Liver (tissue), 9 donors: Measurements from ENCODE around the gene TXNDC8. TPM values are rescaled to one million over a fixed set of nuclear protein-coding genes. Genes with fewer than 3 reads are reported as not detected.

Source experiments
- DNase-seq: peaks from one replicate; pipeline ENCODE4 v3.0.0-alpha.2; 2017; ENCODE audit warnings: low spot score
- H3K27ac ChIP-seq, 2 donors: one replicate each; pipeline ENCODE4 v1.7.0; 2013; ENCODE audit warnings: inconsistent platforms in 2 of 2, low read length in 2 of 2, control low read depth in 1 of 2, low read depth in 1 of 2, mild to moderate bottlenecking in 1 of 2
- H3K27me3 ChIP-seq, 4 donors: one replicate each; pipeline versions ENCODE4 v1.6.1 to v1.7.0; 2013; ENCODE audit warnings: low read length in 3 of 4, inconsistent platforms in 1 of 4, mild to moderate bottlenecking in 1 of 4, moderate library complexity in 1 of 4; ENCODE audit not compliant: control insufficient read depth in 4 of 4, insufficient read depth in 4 of 4
- H3K36me3 ChIP-seq, 4 donors: one replicate each; pipeline versions ENCODE4 v1.6.1 to v1.7.0; 2013; ENCODE audit warnings: low read length in 3 of 4, mild to moderate bottlenecking in 3 of 4, low read depth in 1 of 4, moderate library complexity in 1 of 4; ENCODE audit not compliant: control insufficient read depth in 4 of 4, insufficient read depth in 3 of 4
- H3K4me1 ChIP-seq, 4 donors: one replicate each; pipeline versions ENCODE4 v1.6.1 to v1.7.0; 2013; ENCODE audit warnings: low read length in 3 of 4, mild to moderate bottlenecking in 3 of 4, moderate library complexity in 1 of 4; ENCODE audit not compliant: control insufficient read depth in 4 of 4, insufficient read depth in 4 of 4
- H3K4me3 ChIP-seq, 3 donors: one replicate each; pipeline versions ENCODE4 v1.6.1 to v1.7.0; 2013; ENCODE audit warnings: low read length in 3 of 3, control low read depth in 1 of 3, low read depth in 1 of 3, mild to moderate bottlenecking in 1 of 3
- H3K9ac ChIP-seq, 2 donors: one replicate each; pipeline ENCODE4 v1.7.0; 2013; ENCODE audit warnings: low read length in 2 of 2, mild to moderate bottlenecking in 2 of 2, moderate library complexity in 2 of 2, control low read depth in 1 of 2, low read depth in 1 of 2
- H3K9me3 ChIP-seq, 4 donors: one replicate each; pipeline versions ENCODE4 v1.6.1 to v1.7.0; 2013; ENCODE audit warnings: low read length in 3 of 4; ENCODE audit not compliant: control insufficient read depth in 4 of 4
- ATF3 ChIP-seq: IDR thresholded peaks from 2 replicates; pipeline ENCODE4 v1.6.1; 2016; ENCODE audit warnings: antibody characterized with exemption
- FOXA1 ChIP-seq: IDR thresholded peaks from 2 replicates; pipeline ENCODE4 v1.6.1; 2016; ENCODE audit warnings: antibody characterized with exemption
- FOXA2 ChIP-seq: IDR thresholded peaks from 2 replicates; pipeline ENCODE4 v1.6.1; 2016; ENCODE audit warnings: antibody characterized with exemption
- GABPA ChIP-seq, 2 donors: IDR thresholded peaks in 1 of 2; conservative IDR thresholded peaks in 1 of 2; 2 replicates each; pipeline ENCODE4 v1.6.1; 2016; ENCODE audit warnings: antibody characterized with exemption in 2 of 2, mild to moderate bottlenecking in 1 of 2, moderate library complexity in 1 of 2
- HNF4A ChIP-seq, 2 donors: conservative IDR thresholded peaks; 2 replicates each; pipeline ENCODE4 v1.6.1; 2016; ENCODE audit warnings: antibody characterized with exemption in 2 of 2, mild to moderate bottlenecking in 2 of 2
- HNF4G ChIP-seq: IDR thresholded peaks from 2 replicates; pipeline ENCODE4 v1.6.1; 2016; ENCODE audit warnings: antibody characterized with exemption
- JUND ChIP-seq, 2 donors: IDR thresholded peaks; 2 replicates each; pipeline ENCODE4 v1.6.1; 2016; ENCODE audit warnings: antibody characterized with exemption in 2 of 2
- RAD21 ChIP-seq, 2 donors: IDR thresholded peaks; 2 replicates each; pipeline ENCODE4 v1.6.1; 2016; ENCODE audit warnings: antibody characterized with exemption in 2 of 2, mild to moderate bottlenecking in 2 of 2
- REST ChIP-seq: IDR thresholded peaks from 2 replicates; pipeline ENCODE4 v1.6.1; 2016; ENCODE audit warnings: antibody characterized with exemption, mild to moderate bottlenecking
- SP1 ChIP-seq: IDR thresholded peaks from 2 replicates; pipeline ENCODE4 v1.6.1; 2018; ENCODE audit warnings: antibody characterized with exemption, mild to moderate bottlenecking
- TAF1 ChIP-seq: conservative IDR thresholded peaks from 2 replicates; pipeline ENCODE4 v1.6.1; 2016; ENCODE audit warnings: antibody characterized with exemption, mild to moderate bottlenecking
- YY1 ChIP-seq: IDR thresholded peaks from 2 replicates; pipeline ENCODE4 v1.6.1; 2016; ENCODE audit warnings: antibody characterized with exemption, mild to moderate bottlenecking
- WGBS: extraction: QIAGEN DNeasy Blood & Tissue Kit; methylation state at CpG from one replicate; pipeline ENCODE4 v1.1.7; 2013; 5-methylcytosine and 5-hydroxymethylcytosine counted together
- polyA plus RNA-seq, 2 donors: library from polyadenylated mRNA; stranded (reverse) in 1 of 2; unstranded in 1 of 2; fragments of 200-250 nt in 1 of 2; fragments of >200 nt in 1 of 2; fragmentation: Nextera tagmentation in 1 of 2; extraction: Ambion mirVana in 1 of 2; gene quantifications; one replicate each; pipeline versions ENCODE4 v1.2.1 to v1.2.3, GENCODE V29; 2013 to 2015
- total RNA-seq, 2 donors: library from RNA; depleted of rRNA; stranded (reverse); fragments of >200 nt; gene quantifications; one replicate each; pipeline ENCODE4 v1.2.3, GENCODE V29; 2014
- TF ChIP-seq, protein P1 (sequence below): IDR thresholded peaks from 2 replicates; pipeline ENCODE4 v1.6.1; 2016; ENCODE audit warnings: antibody characterized with exemption
- TF ChIP-seq, protein P2 (sequence below): IDR thresholded peaks from 2 replicates; pipeline ENCODE4 v1.6.1; 2016; ENCODE audit warnings: antibody characterized with exemption
- TF ChIP-seq, protein P3 (sequence below): fragments of 150-350 bp; IDR thresholded peaks from 2 replicates; pipeline ENCODE4 v1.5.1; 2017; ENCODE audit warnings: improper control_type of control experiment, low read depth, low read length; ENCODE audit not compliant: missing input control
- donor health status: healthy.
- donor health status: healthy.
- donor health status: healthy.
- donor health status: healthy.
- donor health status: healthy.

TXNDC8 gene
- total and polyA plus RNA-seq, 4 donors, result not detected

GRCh38 chr9:110338143-110338542, 480 bp upstream of the TXNDC8 start (continued):
- TF ChIP-seq ATF3, result no peak

GRCh38 chr9:110336363-110336762, 1.3 kb downstream of the TXNDC8 start:
- TF ChIP-seq HNF4A (conservative IDR thresholded peaks at IDR 0.05) (no peak), JUND (IDR thresholded peaks at IDR 0.05) (no peak), HNF4G (no peak), RAD21 (IDR thresholded peaks at IDR 0.05) (no peak), TAF1 (no peak), REST (no peak), FOXA2 (no peak), GABPA (IDR thresholded peaks at IDR 0.05 in 1 of 2, conservative IDR thresholded peaks at IDR 0.05 in 1 of 2) (no peak), YY1 (no peak), FOXA1 (no peak), SP1 (no peak)
- TF ChIP-seq, protein P1, sequence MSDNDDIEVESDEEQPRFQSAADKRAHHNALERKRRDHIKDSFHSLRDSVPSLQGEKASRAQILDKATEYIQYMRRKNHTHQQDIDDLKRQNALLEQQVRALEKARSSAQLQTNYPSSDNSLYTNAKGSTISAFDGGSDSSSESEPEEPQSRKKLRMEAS, result no peak
- TF ChIP-seq, protein P2, sequence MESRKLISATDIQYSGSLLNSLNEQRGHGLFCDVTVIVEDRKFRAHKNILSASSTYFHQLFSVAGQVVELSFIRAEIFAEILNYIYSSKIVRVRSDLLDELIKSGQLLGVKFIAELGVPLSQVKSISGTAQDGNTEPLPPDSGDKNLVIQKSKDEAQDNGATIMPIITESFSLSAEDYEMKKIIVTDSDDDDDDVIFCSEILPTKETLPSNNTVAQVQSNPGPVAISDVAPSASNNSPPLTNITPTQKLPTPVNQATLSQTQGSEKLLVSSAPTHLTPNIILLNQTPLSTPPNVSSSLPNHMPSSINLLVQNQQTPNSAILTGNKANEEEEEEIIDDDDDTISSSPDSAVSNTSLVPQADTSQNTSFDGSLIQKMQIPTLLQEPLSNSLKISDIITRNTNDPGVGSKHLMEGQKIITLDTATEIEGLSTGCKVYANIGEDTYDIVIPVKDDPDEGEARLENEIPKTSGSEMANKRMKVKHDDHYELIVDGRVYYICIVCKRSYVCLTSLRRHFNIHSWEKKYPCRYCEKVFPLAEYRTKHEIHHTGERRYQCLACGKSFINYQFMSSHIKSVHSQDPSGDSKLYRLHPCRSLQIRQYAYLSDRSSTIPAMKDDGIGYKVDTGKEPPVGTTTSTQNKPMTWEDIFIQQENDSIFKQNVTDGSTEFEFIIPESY, result no peak
- TF ChIP-seq, protein P3, sequence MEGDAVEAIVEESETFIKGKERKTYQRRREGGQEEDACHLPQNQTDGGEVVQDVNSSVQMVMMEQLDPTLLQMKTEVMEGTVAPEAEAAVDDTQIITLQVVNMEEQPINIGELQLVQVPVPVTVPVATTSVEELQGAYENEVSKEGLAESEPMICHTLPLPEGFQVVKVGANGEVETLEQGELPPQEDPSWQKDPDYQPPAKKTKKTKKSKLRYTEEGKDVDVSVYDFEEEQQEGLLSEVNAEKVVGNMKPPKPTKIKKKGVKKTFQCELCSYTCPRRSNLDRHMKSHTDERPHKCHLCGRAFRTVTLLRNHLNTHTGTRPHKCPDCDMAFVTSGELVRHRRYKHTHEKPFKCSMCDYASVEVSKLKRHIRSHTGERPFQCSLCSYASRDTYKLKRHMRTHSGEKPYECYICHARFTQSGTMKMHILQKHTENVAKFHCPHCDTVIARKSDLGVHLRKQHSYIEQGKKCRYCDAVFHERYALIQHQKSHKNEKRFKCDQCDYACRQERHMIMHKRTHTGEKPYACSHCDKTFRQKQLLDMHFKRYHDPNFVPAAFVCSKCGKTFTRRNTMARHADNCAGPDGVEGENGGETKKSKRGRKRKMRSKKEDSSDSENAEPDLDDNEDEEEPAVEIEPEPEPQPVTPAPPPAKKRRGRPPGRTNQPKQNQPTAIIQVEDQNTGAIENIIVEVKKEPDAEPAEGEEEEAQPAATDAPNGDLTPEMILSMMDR, result no peak
- Histone ChIP-seq H3K4me3 (no peak overlapping the region), H3K27me3 (no peaks in the 10 kb centered on the region), H3K4me1 (no peaks in the 10 kb centered on the region), H3K9me3 (no peaks in the 10 kb centered on the region), H3K36me3 (no peaks in the 10 kb centered on the region), H3K9ac (no peak overlapping the region), H3K27ac (no peak overlapping the region)
- WGBS, result 87% methylated on average over 1 of the region's 1 CpG
- DNase-seq, result no peak

- H3K4me1 ChIP-seq, result no peaks in the 10 kb centered on the region
- H3K4me3 ChIP-seq, result no peak overlapping the region
- H3K9ac ChIP-seq, result no peak overlapping the region
- no peaks in the 10 kb centered on the region for H3K27me3 ChIP-seq
- H3K27ac ChIP-seq, result no peak overlapping the region
- H3K36me3 ChIP-seq, result no peaks in the 10 kb centered on the region
- no peak for DNase-seq
- peaks cover 0 to 3% (median 0%) of the 10 kb centered on the region in 4 donors for H3K9me3 ChIP-seq
- TF ChIP-seq, protein P1, result no peak
- TF ChIP-seq TAF1 (no peak), HNF4A (conservative IDR thresholded peaks at IDR 0.05) (no peak), FOXA1 (no peak), GABPA (IDR thresholded peaks at IDR 0.05 in 1 of 2, conservative IDR thresholded peaks at IDR 0.05 in 1 of 2) (no peak), YY1 (no peak), ATF3 (no peak), RAD21 (IDR thresholded peaks at IDR 0.05) (no peak)
- TF ChIP-seq, protein P3, result no peak
Measured at GRCh38 chr9:110334871-110335270, 2.8 kb downstream of the TXNDC8 start.
